Uterus (tissue), 2 donors: ENCODE data around the gene STS.

Source experiments
- CTCF ChIP-seq, 4 experiments: fragments of 200-600 bp in 2 of 4; fragments of 450-650 bp in 2 of 4; sonication (generic) in 2 of 4; IDR thresholded peaks; one replicate each; pipeline ENCODE4 v1.5.1; 2016 to 2019; ENCODE audit warnings: antibody characterized with exemption in 4 of 4, mild to moderate bottlenecking in 2 of 4, moderate library complexity in 1 of 4
- POLR2A ChIP-seq, 2 donors: fragments of 450-650 bp; IDR thresholded peaks; one replicate each; pipeline ENCODE4 v1.6.1; 2016; ENCODE audit warnings: antibody characterized with exemption in 2 of 2, mild to moderate bottlenecking in 1 of 2, moderate library complexity in 1 of 2

GRCh38 chrX:7168371-7168770 lies 20.9 kb downstream of the STS start:
- TF ChIP-seq CTCF (IDR thresholded peaks at IDR 0.05) (no peak), POLR2A (IDR thresholded peaks at IDR 0.05) (no peak)
